ENCODE results near the gene WT1. TPM values are rescaled to one million over a fixed set of nuclear protein-coding genes. Genes with fewer than 3 reads are reported as not detected.

WT1 gene
- total and polyA plus RNA-seq, 2 of the 8 experiments (the other 6 are each of a cell fraction or from before 2014, with no cell fraction given) = 0.05 to 0.17 TPM

DNA sequence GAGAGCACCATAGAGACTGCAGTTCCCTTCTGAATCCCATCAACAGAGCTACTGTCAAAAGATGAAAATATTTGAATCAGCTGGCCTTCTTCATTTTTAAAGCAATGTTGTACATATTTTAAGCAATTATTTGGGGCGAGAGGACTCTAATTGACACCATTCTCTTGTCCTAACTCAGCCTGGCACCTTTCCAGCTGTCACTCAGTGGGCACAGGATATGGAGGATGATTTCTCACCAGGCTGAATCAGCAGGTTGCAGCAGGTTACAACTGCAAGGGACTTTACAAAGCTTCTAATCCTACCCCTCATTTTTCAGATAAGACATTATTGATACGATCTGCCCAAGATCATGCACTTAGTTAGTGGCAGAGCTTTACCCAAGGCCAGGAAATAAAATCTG lies 11.9 kb upstream of the WT1 start:
- H2BK15ac ChIP-seq (ENCODE audit: low read length) = no peak overlapping the region
- H2BK12ac ChIP-seq (ENCODE audit: low read depth, low read length) = no peak overlapping the region
- H3K18ac ChIP-seq (ENCODE audit: extremely low read depth, low read length) = no peak overlapping the region
- no peaks in the 10 kb centered on the region for H3K79me1 ChIP-seq (ENCODE audit: low read depth, low read length)
- H3K4me2 ChIP-seq (ENCODE audit: insufficient read depth in 1 of 2, low read depth in 2 of 2, low read length in 2 of 2) = no peak overlapping the region
- H2AK5ac ChIP-seq (ENCODE audit: low read depth, low read length) = no peak overlapping the region
- H3K4me3 ChIP-seq (ENCODE audit: extremely low read depth in 1 of 4, insufficient read depth in 2 of 4, low read depth in 3 of 4, low read length in 4 of 4) = no peak overlapping the region
- H4K91ac ChIP-seq (replicated peaks; ENCODE audit: insufficient read length, low read length) = no peak overlapping the region
- no peak overlapping the region for H2BK120ac ChIP-seq (replicated peaks; ENCODE audit: low read depth, low read length)
- no peaks in the 10 kb centered on the region for H3K23me2 ChIP-seq (ENCODE audit: low read depth, low read length)
- H3K23ac ChIP-seq (ENCODE audit: insufficient read length) = no peak overlapping the region
- no peak for FAIRE-seq
- H3K79me2 ChIP-seq (ENCODE audit: control insufficient read depth in 1 of 2, insufficient read depth in 2 of 2, low read length in 2 of 2) = no peaks in the 10 kb centered on the region
- H3K9me3 ChIP-seq (ENCODE audit: insufficient read depth in 2 of 2, low read depth in 1 of 2, low read length in 1 of 2) = no peaks in the 10 kb centered on the region
- H3K4ac ChIP-seq (replicated peaks; ENCODE audit: insufficient read length, low read depth, low read length) = no peak overlapping the region
- ChIA-PET CTCF (ENCODE audit: partially characterized antibody) (interaction anchor here (0.6 to 2.1 kb wide), 16 partner anchors 12 to 1716 kb away, joined by 3 to 14 read pairs (median 4); no protein-coding TSS in a partner anchor), POLR2A (ENCODE audit: partially characterized antibody) (no interaction called here)
- no peak overlapping the region for H3K27ac ChIP-seq (ENCODE audit: low read depth, low read length)
- H3K56ac ChIP-seq (replicated peaks; ENCODE audit: insufficient read length, low read depth, low read length) = no peak overlapping the region
- no peak overlapping the region for H4K8ac ChIP-seq (ENCODE audit: extremely low read depth, insufficient read depth, low read length)
- 87% methylated on average over 2 of the region's 2 CpGs; no CpG with 5 or more reads in 1 of the 2 experiments for WGBS, 2 experiments (ENCODE audit: extremely low coverage in 1 of 2, insufficient coverage in 1 of 2, insufficient read length in 1 of 2, insufficient replicate concordance in 2 of 2, low coverage in 1 of 2, low lambda C conversion rate in 2 of 2, missing lambda C conversion rate in 1 of 2)
- no peaks in the 10 kb centered on the region for H3K36me3 ChIP-seq (ENCODE audit: control insufficient read depth in 2 of 4, insufficient read depth in 4 of 4, low read length in 3 of 4)
- H3K9ac ChIP-seq (replicated peaks in 1 of 4; ENCODE audit: extremely low read depth in 1 of 4, low read depth in 3 of 4, low read length in 3 of 4) = no peak overlapping the region
- no peak overlapping the region for H3K14ac ChIP-seq (ENCODE audit: insufficient read length)
- H4K20me1 ChIP-seq (replicated peaks in 1 of 2; ENCODE audit: control insufficient read depth in 1 of 2, insufficient read depth in 2 of 2, low read length in 2 of 2) = no peaks in the 10 kb centered on the region
- no peak for DNase-seq (ENCODE audit: low read depth in 1 of 2, low spot score in 2 of 2)
- no peak overlapping the region for H2BK5ac ChIP-seq (ENCODE audit: low read depth, low read length)
- H3K4me1 ChIP-seq (replicated peaks in 1 of 4; ENCODE audit: control insufficient read depth in 3 of 4, insufficient read depth in 4 of 4, low read length in 3 of 4) = no peaks in the 10 kb centered on the region
- peaks cover 2 to 9% (median 6%) of the 10 kb centered on the region in 4 experiments; a peak in 5 of 7 replicates for H3K27me3 ChIP-seq (replicated peaks in 1 of 4; ENCODE audit: control insufficient read depth in 3 of 4, extremely low read depth in 1 of 4, insufficient read depth in 3 of 4, low read length in 3 of 4)
- H2AFZ ChIP-seq (ENCODE audit: low read length) = no peak overlapping the region
- H4K5ac ChIP-seq (ENCODE audit: insufficient read length, low read depth, low read length) = no peak overlapping the region
- H2BK20ac ChIP-seq (ENCODE audit: low read length) = no peak overlapping the region
- TF ChIP-seq FOSL1 (IDR thresholded peaks at IDR 0.05; ENCODE audit: insufficient read depth, low read depth, low read length) (no peak), SIX5 (IDR thresholded peaks at IDR 0.05; ENCODE audit: low read depth, low read length) (no peak), HDAC6 (IDR thresholded peaks at IDR 0.05; ENCODE audit: low read depth, low read length) (no peak), TEAD4 (IDR thresholded peaks at IDR 0.05; ENCODE audit: low read depth, low read length) (no peak), EP300 (IDR thresholded peaks at IDR 0.05; ENCODE audit: borderline replicate concordance in 1 of 2, low read depth in 2 of 2, low read length in 2 of 2) (no peak), SP1 (IDR thresholded peaks at IDR 0.05; ENCODE audit: low read depth, low read length) (no peak), SRF (IDR thresholded peaks at IDR 0.05; ENCODE audit: low read depth, low read length) (no peak), MAFK (IDR thresholded peaks at IDR 0.05; ENCODE audit: low read depth, low read length) (no peak)
- TF ChIP-seq, protein P1, sequence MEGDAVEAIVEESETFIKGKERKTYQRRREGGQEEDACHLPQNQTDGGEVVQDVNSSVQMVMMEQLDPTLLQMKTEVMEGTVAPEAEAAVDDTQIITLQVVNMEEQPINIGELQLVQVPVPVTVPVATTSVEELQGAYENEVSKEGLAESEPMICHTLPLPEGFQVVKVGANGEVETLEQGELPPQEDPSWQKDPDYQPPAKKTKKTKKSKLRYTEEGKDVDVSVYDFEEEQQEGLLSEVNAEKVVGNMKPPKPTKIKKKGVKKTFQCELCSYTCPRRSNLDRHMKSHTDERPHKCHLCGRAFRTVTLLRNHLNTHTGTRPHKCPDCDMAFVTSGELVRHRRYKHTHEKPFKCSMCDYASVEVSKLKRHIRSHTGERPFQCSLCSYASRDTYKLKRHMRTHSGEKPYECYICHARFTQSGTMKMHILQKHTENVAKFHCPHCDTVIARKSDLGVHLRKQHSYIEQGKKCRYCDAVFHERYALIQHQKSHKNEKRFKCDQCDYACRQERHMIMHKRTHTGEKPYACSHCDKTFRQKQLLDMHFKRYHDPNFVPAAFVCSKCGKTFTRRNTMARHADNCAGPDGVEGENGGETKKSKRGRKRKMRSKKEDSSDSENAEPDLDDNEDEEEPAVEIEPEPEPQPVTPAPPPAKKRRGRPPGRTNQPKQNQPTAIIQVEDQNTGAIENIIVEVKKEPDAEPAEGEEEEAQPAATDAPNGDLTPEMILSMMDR (IDR thresholded peaks at IDR 0.05; ENCODE audit: control extremely low read depth in 1 of 3, insufficient read depth in 1 of 3, low read depth in 1 of 3, low read length in 3 of 3) = no peak
- TF ChIP-seq, protein P2, sequence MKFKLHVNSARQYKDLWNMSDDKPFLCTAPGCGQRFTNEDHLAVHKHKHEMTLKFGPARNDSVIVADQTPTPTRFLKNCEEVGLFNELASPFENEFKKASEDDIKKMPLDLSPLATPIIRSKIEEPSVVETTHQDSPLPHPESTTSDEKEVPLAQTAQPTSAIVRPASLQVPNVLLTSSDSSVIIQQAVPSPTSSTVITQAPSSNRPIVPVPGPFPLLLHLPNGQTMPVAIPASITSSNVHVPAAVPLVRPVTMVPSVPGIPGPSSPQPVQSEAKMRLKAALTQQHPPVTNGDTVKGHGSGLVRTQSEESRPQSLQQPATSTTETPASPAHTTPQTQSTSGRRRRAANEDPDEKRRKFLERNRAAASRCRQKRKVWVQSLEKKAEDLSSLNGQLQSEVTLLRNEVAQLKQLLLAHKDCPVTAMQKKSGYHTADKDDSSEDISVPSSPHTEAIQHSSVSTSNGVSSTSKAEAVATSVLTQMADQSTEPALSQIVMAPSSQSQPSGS (IDR thresholded peaks at IDR 0.05; ENCODE audit: low read length) = no peak

Data from H1 (cell line).